A673 (cell line): ENCODE measurements around the gene VOPP1. TPM values are rescaled to one million over a fixed set of nuclear protein-coding genes. Genes with fewer than 3 reads are reported as not detected.

Source experiments
- BruUV-seq: library from RNA; stranded (reverse); fragments of 400-500 nt; replicated peaks from 2 replicates; lab custom pipeline; 2021; lab: Mats Ljungman, UMichigan
- CTCF ChIA-PET: fragments of 300-600 bp; sonication (Branson Sonifier 250); formaldehyde crosslinking; loops from one replicate; lab custom pipeline; 2022; ENCODE audit warnings: antibody characterized with exemption; lab: Charles Lee
- POLR2A ChIA-PET: fragments of 300-600 bp; sonication (Branson Sonifier 250); formaldehyde crosslinking; loops from one replicate; lab custom pipeline; 2022; ENCODE audit warnings: antibody characterized with exemption; ENCODE audit not compliant: low non-redundant PET; lab: Charles Lee
- DNase-seq: peaks from one replicate; pipeline ENCODE4 v3.0.0-alpha.2; 2015; ENCODE audit warnings: low spot score
- H3K27ac ChIP-seq: fragments of 200-600 bp; sonication (generic); 2 replicates; pipeline ENCODE4 v1.5.1; 2016; ENCODE audit warnings: mixed run types, low read depth, mild to moderate bottlenecking, mixed read lengths, antibody characterized with exemption, low read length; ENCODE audit not compliant: poor library complexity, severe bottlenecking
- H3K27me3 ChIP-seq: fragments of 200-600 bp; sonication (generic); replicated peaks from 2 replicates; pipeline ENCODE4 v1.6.1; 2017; ENCODE audit warnings: mixed run types, low read depth, mild to moderate bottlenecking, mixed read lengths, antibody characterized with exemption, low read length; ENCODE audit not compliant: insufficient read depth, poor library complexity
- H3K36me3 ChIP-seq: fragments of 200-600 bp; sonication (generic); 2 replicates; pipeline ENCODE4 v1.6.1; 2016; ENCODE audit warnings: mixed run types, mild to moderate bottlenecking, mixed read lengths, antibody characterized with exemption, low read length; ENCODE audit not compliant: insufficient read depth, poor library complexity, severe bottlenecking
- H3K4me1 ChIP-seq: fragments of 200-600 bp; sonication (generic); 2 replicates; pipeline ENCODE4 v1.6.1; 2017; ENCODE audit warnings: mixed run types, mild to moderate bottlenecking, mixed read lengths, antibody characterized with exemption, low read length; ENCODE audit not compliant: insufficient read depth, poor library complexity, severe bottlenecking
- H3K4me3 ChIP-seq: fragments of 200-600 bp; sonication (generic); 2 replicates; pipeline ENCODE4 v1.5.1; 2016; ENCODE audit warnings: low read depth, mixed run types, mild to moderate bottlenecking, mixed read lengths, low read length; ENCODE audit not compliant: poor library complexity, severe bottlenecking
- H3K9me3 ChIP-seq: fragments of 200-600 bp; sonication (generic); 2 replicates; pipeline ENCODE4 v1.6.1; 2016; ENCODE audit warnings: mixed run types, low read depth, mild to moderate bottlenecking, mixed read lengths, antibody characterized with exemption, low read length; ENCODE audit not compliant: poor library complexity, severe bottlenecking
- EZH2 ChIP-seq: fragments of 200-600 bp; sonication (generic); IDR thresholded peaks from 2 replicates; pipeline ENCODE4 v1.6.1; 2017; ENCODE audit warnings: borderline replicate concordance, low read depth, mild to moderate bottlenecking, mixed read lengths, antibody characterized with exemption, low read length; ENCODE audit not compliant: poor library complexity, severe bottlenecking
- intact Hi-C: fragments of 100-400 bp; cut with micrococcal nuclease; formaldehyde crosslinking; loops from one replicate; pipeline ENCODE4 v1.10.0; 2022; ENCODE audit not compliant: unreplicated experiment
- total RNA-seq: library from RNA; stranded (reverse); gene quantifications from 2 replicates; pipeline ENCODE4 v1.2.3, GENCODE V29; 2021
- TF ChIP-seq, protein P1 (sequence below): fragments of 300-800, 200-600 bp; sonication (generic); conservative IDR thresholded peaks from 2 replicates; pipeline ENCODE4 v1.5.1; 2017; ENCODE audit warnings: low read depth, mild to moderate bottlenecking, antibody characterized with exemption, low read length, moderate library complexity, mixed read lengths

The VOPP1 gene
- total RNA-seq, 1 experiment from 2014 or later, result 49.6 TPM

DNA sequence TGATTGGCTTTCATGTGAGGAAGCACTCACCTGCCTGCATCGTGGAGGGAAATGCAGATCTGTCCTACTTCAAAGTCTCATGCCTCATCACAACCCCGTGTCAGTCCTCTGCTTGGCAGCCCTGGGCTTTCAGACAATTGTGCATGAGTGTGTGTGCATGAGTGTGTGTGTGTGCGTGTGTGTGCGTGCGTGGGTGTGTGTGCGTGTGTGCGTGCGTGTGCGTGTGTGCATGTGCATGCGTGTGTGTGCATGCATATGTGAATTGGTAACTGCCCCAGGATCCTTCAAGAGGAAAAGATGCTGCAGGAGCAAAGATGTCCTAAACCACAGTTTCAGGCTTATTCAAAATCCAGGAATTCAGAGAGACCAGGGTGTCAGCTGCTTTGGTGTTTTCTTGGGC, 135.8 kb downstream of the VOPP1 start:
- ChIA-PET POLR2A (no interaction called here), CTCF (no interaction called here)
- intact Hi-C loops, result no loop called here
- no TSS peak for BruUV-seq
- TF ChIP-seq, protein P1, sequence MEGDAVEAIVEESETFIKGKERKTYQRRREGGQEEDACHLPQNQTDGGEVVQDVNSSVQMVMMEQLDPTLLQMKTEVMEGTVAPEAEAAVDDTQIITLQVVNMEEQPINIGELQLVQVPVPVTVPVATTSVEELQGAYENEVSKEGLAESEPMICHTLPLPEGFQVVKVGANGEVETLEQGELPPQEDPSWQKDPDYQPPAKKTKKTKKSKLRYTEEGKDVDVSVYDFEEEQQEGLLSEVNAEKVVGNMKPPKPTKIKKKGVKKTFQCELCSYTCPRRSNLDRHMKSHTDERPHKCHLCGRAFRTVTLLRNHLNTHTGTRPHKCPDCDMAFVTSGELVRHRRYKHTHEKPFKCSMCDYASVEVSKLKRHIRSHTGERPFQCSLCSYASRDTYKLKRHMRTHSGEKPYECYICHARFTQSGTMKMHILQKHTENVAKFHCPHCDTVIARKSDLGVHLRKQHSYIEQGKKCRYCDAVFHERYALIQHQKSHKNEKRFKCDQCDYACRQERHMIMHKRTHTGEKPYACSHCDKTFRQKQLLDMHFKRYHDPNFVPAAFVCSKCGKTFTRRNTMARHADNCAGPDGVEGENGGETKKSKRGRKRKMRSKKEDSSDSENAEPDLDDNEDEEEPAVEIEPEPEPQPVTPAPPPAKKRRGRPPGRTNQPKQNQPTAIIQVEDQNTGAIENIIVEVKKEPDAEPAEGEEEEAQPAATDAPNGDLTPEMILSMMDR, result no peak
- TF ChIP-seq EZH2, result no peak
- H3K36me3 ChIP-seq, result no peaks in the 10 kb centered on the region
- H3K4me3 ChIP-seq, result no peak overlapping the region
- no peak overlapping the region for H3K27ac ChIP-seq
- H3K9me3 ChIP-seq, result no peaks in the 10 kb centered on the region
- no peak for DNase-seq
- H3K4me1 ChIP-seq, result no peaks in the 10 kb centered on the region
- H3K27me3 ChIP-seq, result no peaks in the 10 kb centered on the region

DNA sequence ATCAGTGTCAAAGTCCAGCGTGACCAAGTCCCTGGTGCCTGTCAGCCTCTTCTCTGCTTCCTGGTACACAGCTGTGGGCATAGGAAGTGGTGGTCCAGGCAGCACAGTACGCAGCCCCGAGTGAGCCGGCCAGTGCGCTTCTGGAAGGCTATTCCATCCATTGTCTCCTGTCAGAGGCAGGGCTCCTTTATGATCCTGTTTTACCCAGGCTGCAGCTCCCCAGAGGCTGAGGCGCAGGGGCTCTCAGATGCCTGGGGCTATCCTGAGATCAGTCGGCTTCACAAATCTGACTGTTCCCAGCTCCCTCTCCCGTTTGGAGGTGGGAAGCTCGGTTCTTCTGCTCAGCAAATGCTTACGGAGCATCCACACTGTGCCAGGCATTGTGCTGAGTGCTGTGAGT, 136.8 kb downstream of the VOPP1 start:
- BruUV-seq, result no TSS peak
- no peaks in the 10 kb centered on the region for H3K4me1 ChIP-seq
- ChIA-PET POLR2A (no interaction called here), CTCF (no interaction called here)
- no peak overlapping the region for H3K4me3 ChIP-seq
- no peaks in the 10 kb centered on the region for H3K27me3 ChIP-seq
- DNase-seq, result no peak
- no peaks in the 10 kb centered on the region for H3K9me3 ChIP-seq
- intact Hi-C loops, result no loop called here
- no peaks in the 10 kb centered on the region for H3K36me3 ChIP-seq
- TF ChIP-seq, protein P1, result no peak
- TF ChIP-seq EZH2, result no peak
- H3K27ac ChIP-seq, result no peak overlapping the region

DNA sequence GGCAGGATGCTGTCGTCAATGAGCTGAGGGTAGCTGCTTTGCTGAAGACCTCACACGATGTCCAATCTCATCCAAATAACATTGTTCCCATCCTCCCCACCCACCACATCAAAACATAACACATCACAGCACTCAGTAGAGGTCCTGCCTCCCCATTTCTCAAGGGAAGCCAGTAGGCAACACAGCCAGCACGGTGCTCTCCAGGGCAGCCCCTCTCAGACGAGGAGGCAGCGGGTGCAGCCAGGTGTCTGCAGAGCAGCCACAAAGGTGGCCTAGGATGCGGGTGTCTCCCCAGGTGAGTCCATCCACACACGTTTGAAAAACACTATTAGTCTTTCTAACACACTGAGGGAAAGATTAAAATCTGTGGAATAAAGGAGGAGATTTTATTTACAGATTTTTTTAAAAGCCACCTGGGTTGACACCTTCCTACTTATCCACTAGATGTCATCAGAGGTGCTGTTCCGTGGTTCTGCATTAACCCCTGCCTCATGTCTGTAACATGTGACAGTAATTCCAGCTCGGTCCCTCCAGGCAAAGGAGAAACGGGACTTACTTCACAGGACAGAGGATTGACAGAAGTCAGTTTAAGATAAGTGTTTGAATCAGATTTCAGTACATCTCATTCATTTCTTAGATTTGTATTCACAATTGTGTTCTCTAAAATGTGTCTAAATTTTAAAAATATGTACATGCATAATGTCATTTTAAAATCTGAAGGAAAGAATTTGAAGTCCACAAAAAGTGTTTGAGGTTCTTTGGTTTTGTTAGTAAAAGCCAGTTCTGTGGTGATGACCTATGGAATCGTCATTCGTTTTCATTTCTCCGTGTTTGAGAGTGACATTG, 139.1 kb downstream of the VOPP1 start:
- Histone ChIP-seq H3K27me3 (no peaks in the 10 kb centered on the region), H3K9me3 (no peaks in the 10 kb centered on the region), H3K36me3 (no peaks in the 10 kb centered on the region), H3K4me3 (no peak overlapping the region), H3K27ac (no peak overlapping the region), H3K4me1 (no peaks in the 10 kb centered on the region)
- TF ChIP-seq EZH2, result no peak
- TF ChIP-seq, protein P1, result peak; percentile 53
- ChIA-PET CTCF (interaction anchor here (1.0 kb wide), 1 partner anchor 165 kb away, joined by 3 read pairs; no protein-coding TSS in a partner anchor), POLR2A (no interaction called here)
- intact Hi-C loops, result no loop called here
- no TSS peak for BruUV-seq
- peak; percentile 31 for DNase-seq
